BJ (cell line): Measurements from ENCODE around the gene GLI1. TPM values are rescaled to one million over a fixed set of nuclear protein-coding genes. Genes with fewer than 3 reads are reported as not detected.

Experiments used
- CTCF ChIA-PET: fragments of 350-600 bp; formaldehyde crosslinking; extraction: SDS; loops from one replicate; lab custom pipeline; 2021; ENCODE audit warnings: antibody characterized with exemption, inconsistent platforms; lab: Yijun Ruan, JAX
- POLR2A ChIA-PET: fragments of 300-600 bp; sonication (Branson Sonifier 250); formaldehyde crosslinking; extraction: SDS; loops from one replicate; lab custom pipeline; 2021; ENCODE audit warnings: antibody characterized with exemption; lab: Charles Lee
- DNase-seq: peaks from one replicate; pipeline ENCODE4 v3.0.0-alpha.2; 2011; ENCODE audit warnings: low read depth
- H3K27me3 ChIP-seq: 2 replicates; pipeline ENCODE4 v1.6.0; 2011; ENCODE audit warnings: low read length; ENCODE audit not compliant: control insufficient read depth, insufficient read depth
- H3K36me3 ChIP-seq: 2 replicates; pipeline ENCODE4 v1.5.1; 2011; ENCODE audit warnings: low read length; ENCODE audit not compliant: control insufficient read depth, insufficient read depth
- H3K4me3 ChIP-seq: 2 replicates; pipeline ENCODE4 v1.5.1; 2011; ENCODE audit warnings: low read depth, mild to moderate bottlenecking, control low read depth, low read length
- CTCF ChIP-seq: IDR thresholded peaks from 2 replicates; pipeline ENCODE4 v1.5.1; 2011; ENCODE audit warnings: low read depth, mild to moderate bottlenecking, control low read depth, inconsistent platforms, low read length, moderate library complexity; ENCODE audit not compliant: insufficient read depth
- polyA plus RNA-seq: library from polyadenylated mRNA; depleted of rRNA; stranded (reverse); fragments of >200 nt; gene quantifications from 2 replicates; pipeline ENCODE4 v1.2.3, GENCODE V29; 2011

Gene GLI1
- polyA plus RNA-seq, 1 experiment = 9.0 TPM

- CTCF ChIA-PET = interaction anchor here (1.9 to 3.1 kb wide), 2 partner anchors 18 to 23 kb away, joined by 5 to 21 read pairs; partner anchors contain the start of gene GLI1
- no peaks in the 10 kb centered on the region for H3K36me3 ChIP-seq
- H3K4me3 ChIP-seq = no peak overlapping the region
Observed at GRCh38 chr12:57481671-57482070, 22.1 kb downstream of the GLI1 start.

GRCh38 chr12:57483466-57483865, 23.9 kb downstream of the GLI1 start:
- no peak for TF ChIP-seq CTCF
- Histone ChIP-seq H3K4me3 (no peak overlapping the region), H3K27me3 (no peaks in the 10 kb centered on the region), H3K36me3 (no peaks in the 10 kb centered on the region)
- DNase-seq = peak; percentile 45
- ChIA-PET POLR2A (interaction anchor here (0.6 kb wide), 1 partner anchor 8 kb away, joined by 4 read pairs; no protein-coding TSS in a partner anchor), CTCF (interaction anchor here (1.0 to 1.9 kb wide), 2 partner anchors 23 to 30 kb away, joined by 3 to 6 read pairs; no protein-coding TSS in a partner anchor)

More at GRCh38 chr12:57481671-57482070, 22.1 kb downstream of the GLI1 start:
- no peak for DNase-seq
- TF ChIP-seq CTCF = no peak
- POLR2A ChIA-PET = interaction anchor here (0.6 kb wide), 1 partner anchor 813 kb away, joined by 4 read pairs; no protein-coding TSS in a partner anchor
- peaks cover 3% of the 10 kb centered on the region for H3K27me3 ChIP-seq

GRCh38 chr12:57485695-57486094, 26.1 kb downstream of the GLI1 start:
- DNase-seq = no peak
- ChIA-PET POLR2A (no interaction called here), CTCF (interaction anchor here (0.6 to 2.1 kb wide), 5 partner anchors 22 to 1296 kb away, joined by 3 to 12 read pairs (median 4); partner anchors contain the start of genes INHBE and SMARCC2)
- H3K4me3 ChIP-seq = no peak overlapping the region
- no peaks in the 10 kb centered on the region for H3K27me3 ChIP-seq
- peaks cover 5% of the 10 kb centered on the region for H3K36me3 ChIP-seq
- no peak for TF ChIP-seq CTCF

- CTCF ChIA-PET = interaction anchor here (1.1 kb wide), 1 partner anchor 28 kb away, joined by 4 read pairs; the partner anchor contains the start of gene GLI1
- no peak for TF ChIP-seq CTCF
- POLR2A ChIA-PET = no interaction called here
- H3K4me3 ChIP-seq = peak overlapping the region; percentile 30; the same call in 1 of the 2 replicates
- no peaks in the 10 kb centered on the region for H3K27me3 ChIP-seq
- peaks cover 7% of the 10 kb centered on the region for H3K36me3 ChIP-seq
- DNase-seq = no peak
Observed at GRCh38 chr12:57487055-57487596, 27.5 kb downstream of the GLI1 start.

GRCh38 chr12:57487597-57488401, 28.2 kb downstream of the GLI1 start, which contains the start of gene MARS1:
MARS1 (plus strand) TSS chr12:57488068; CDS start chr12:57488091, 23 bp downstream.
- peak; percentile 92 for DNase-seq
- ChIA-PET POLR2A (no interaction called here), CTCF (interaction anchor here (1.1 to 1.2 kb wide), 2 partner anchors 25 to 29 kb away, joined by 3 to 4 read pairs; partner anchors contain the start of gene GLI1)
- Histone ChIP-seq H3K4me3 (peak within 1 kb of the TSS; percentile 96), H3K27me3 (no peaks in the 10 kb centered on the region), H3K36me3 (peaks cover 10% of the 10 kb centered on the region)
- TF ChIP-seq CTCF = no peak
